GM23338 (cell line): ENCODE measurements around the gene STK17A. TPM values are rescaled to one million over a fixed set of nuclear protein-coding genes. Genes with fewer than 3 reads are reported as not detected.

Experiments
- ATAC-seq: fragments of 200-7000 bp; cut with Tn5 transposase; 3 replicates; pipeline ENCODE4 v1.9.1; 2020
- DNase-seq: peaks from one replicate; pipeline ENCODE4 v3.0.0-alpha.2; 2015; ENCODE audit warnings: low spot score
- H2AFZ ChIP-seq: fragments of 200-600 bp; sonication (generic); 2 replicates; pipeline ENCODE4 v1.8.0; 2016; ENCODE audit warnings: antibody characterized with exemption, mild to moderate bottlenecking, moderate library complexity
- H3F3A ChIP-seq: fragments of 200-600 bp; sonication (generic); replicated peaks from 2 replicates; pipeline ENCODE4 v1.8.0; 2017; ENCODE audit warnings: antibody characterized with exemption, mixed run types, low read depth
- H3K27ac ChIP-seq: fragments of 200-600 bp; sonication (generic); 2 replicates; pipeline ENCODE4 v1.6.1; 2016; ENCODE audit warnings: low read depth
- H3K27me3 ChIP-seq: fragments of 200-600 bp; sonication (generic); 2 replicates; pipeline ENCODE4 v1.8.0; 2016; ENCODE audit warnings: mild to moderate bottlenecking, mixed run types, moderate library complexity; ENCODE audit not compliant: insufficient read depth
- H3K36me3 ChIP-seq: fragments of 200-600 bp; sonication (generic); 2 replicates; pipeline ENCODE4 v1.8.0; 2016; ENCODE audit warnings: mild to moderate bottlenecking; ENCODE audit not compliant: insufficient read depth
- H3K4me1 ChIP-seq: fragments of 200-600 bp; sonication (generic); 2 replicates; pipeline ENCODE4 v1.8.0; 2016; ENCODE audit warnings: mild to moderate bottlenecking, moderate library complexity; ENCODE audit not compliant: insufficient read depth
- H3K4me2 ChIP-seq: fragments of 200-600 bp; sonication (generic); 2 replicates; pipeline ENCODE4 v1.7.1; 2017; ENCODE audit warnings: mixed run types
- H3K4me3 ChIP-seq: fragments of 200-600 bp; sonication (generic); 2 replicates; pipeline ENCODE4 v1.6.1; 2016; ENCODE audit warnings: mixed run types
- H3K79me2 ChIP-seq: fragments of 200-600 bp; sonication (generic); replicated peaks from 2 replicates; pipeline ENCODE4 v1.8.0; 2017; ENCODE audit warnings: mild to moderate bottlenecking; ENCODE audit not compliant: insufficient read depth
- H3K9me2 ChIP-seq: fragments of 200-600 bp; sonication (generic); 2 replicates; pipeline ENCODE4 v1.8.0; 2017; ENCODE audit not compliant: insufficient read depth
- H4K20me1 ChIP-seq: fragments of 200-600 bp; sonication (generic); replicated peaks from 2 replicates; pipeline ENCODE4 v1.8.0; 2017; ENCODE audit warnings: mild to moderate bottlenecking; ENCODE audit not compliant: insufficient read depth
- H3K27ac Mint-ChIP-seq: 2 replicates; pipeline ENCODE4 v1.8.0; 2020; ENCODE audit warnings: inconsistent platforms, mild to moderate bottlenecking, moderate library complexity, mixed read lengths
- H3K27me3 Mint-ChIP-seq: 3 replicates; pipeline ENCODE4 v1.8.0; 2022; ENCODE audit warnings: low read depth, mild to moderate bottlenecking, moderate library complexity, mixed read lengths, inconsistent platforms; ENCODE audit not compliant: insufficient read depth, poor library complexity
- H3K36me3 Mint-ChIP-seq: 3 replicates; pipeline ENCODE4 v1.8.0; 2021; ENCODE audit warnings: low read depth, mild to moderate bottlenecking, inconsistent platforms, moderate library complexity, mixed read lengths
- H3K4me1 Mint-ChIP-seq: 3 replicates; pipeline ENCODE4 v1.8.0; 2020; ENCODE audit warnings: mild to moderate bottlenecking, inconsistent platforms, mixed read lengths
- H3K4me3 Mint-ChIP-seq: 3 replicates; pipeline ENCODE4 v1.8.0; 2021; ENCODE audit warnings: moderate library complexity, mild to moderate bottlenecking, inconsistent platforms, mixed read lengths
- H3K9me3 Mint-ChIP-seq: 3 replicates; pipeline ENCODE4 v1.8.0; 2020; ENCODE audit warnings: moderate library complexity, mild to moderate bottlenecking, inconsistent platforms, mixed read lengths
- CREB1 ChIP-seq: fragments of 250-450 bp; sonication (Bioruptor Pico); IDR thresholded peaks from 2 replicates; pipeline ENCODE4 v1.5.0; 2020; ENCODE audit warnings: low read depth, mild to moderate bottlenecking, moderate library complexity
- EZH2 ChIP-seq: fragments of 200-600 bp; sonication (generic); IDR thresholded peaks from one replicate; pipeline ENCODE4 v1.8.0; 2017; ENCODE audit warnings: antibody characterized with exemption, mild to moderate bottlenecking, low read depth; ENCODE audit not compliant: unreplicated experiment
- EZH2phosphoT487 ChIP-seq: fragments of 200-600 bp; sonication (generic); IDR thresholded peaks from one replicate; pipeline ENCODE4 v1.8.1; 2018; ENCODE audit warnings: antibody characterized with exemption; ENCODE audit not compliant: unreplicated experiment
- NANOG ChIP-seq: IDR thresholded peaks from 2 replicates; pipeline ENCODE4 v1.6.1; 2016; ENCODE audit warnings: antibody characterized with exemption, borderline replicate concordance
- POLR2AphosphoS5 ChIP-seq: IDR thresholded peaks from 2 replicates; pipeline ENCODE4 v1.6.1; 2016; ENCODE audit warnings: antibody characterized with exemption, low read depth
- ZNF114 ChIP-seq: fragments of 250-450 bp; sonication (Bioruptor Pico); IDR thresholded peaks from 2 replicates; pipeline ENCODE4 v1.5.0; 2020; ENCODE audit warnings: mild to moderate bottlenecking, moderate library complexity
- ZNF331 ChIP-seq: fragments of 250-450 bp; sonication (Bioruptor Pico); IDR thresholded peaks from 2 replicates; pipeline ENCODE4 v1.5.0; 2020; ENCODE audit warnings: low read depth, mild to moderate bottlenecking, moderate library complexity
- polyA plus RNA-seq: library from polyadenylated mRNA; unstranded; fragments of >200 nt; fragmentation: Nextera tagmentation; extraction: Ambion mirVana; gene quantifications from 2 replicates; pipeline ENCODE4 v1.2.1, GENCODE V29; 2016
- total RNA-seq: library from RNA; depleted of rRNA; stranded (reverse); fragments of >200 nt; shearing (Covaris generic); gene quantifications from 2 replicates; pipeline ENCODE4 v1.2.3, GENCODE V29; 2014
- TF ChIP-seq, protein P1 (sequence below): IDR thresholded peaks from one replicate; pipeline ENCODE4 v1.6.1; 2018; ENCODE audit warnings: antibody characterized with exemption; ENCODE audit not compliant: unreplicated experiment
- TF ChIP-seq, protein P2 (sequence below), 2 experiments: fragments of 200-600 bp in 1 of 2; sonication (generic) in 1 of 2; conservative IDR thresholded peaks; 2 replicates each; pipeline versions ENCODE4 v1.5.1 to v1.6.1; 2016 to 2017; ENCODE audit warnings: antibody characterized with exemption in 2 of 2, low read depth in 2 of 2, mild to moderate bottlenecking in 2 of 2, moderate library complexity in 1 of 2

The STK17A gene
- total and polyA plus RNA-seq, 2 experiments from 2014 or later = 21.2 to 21.8 TPM

DNA sequence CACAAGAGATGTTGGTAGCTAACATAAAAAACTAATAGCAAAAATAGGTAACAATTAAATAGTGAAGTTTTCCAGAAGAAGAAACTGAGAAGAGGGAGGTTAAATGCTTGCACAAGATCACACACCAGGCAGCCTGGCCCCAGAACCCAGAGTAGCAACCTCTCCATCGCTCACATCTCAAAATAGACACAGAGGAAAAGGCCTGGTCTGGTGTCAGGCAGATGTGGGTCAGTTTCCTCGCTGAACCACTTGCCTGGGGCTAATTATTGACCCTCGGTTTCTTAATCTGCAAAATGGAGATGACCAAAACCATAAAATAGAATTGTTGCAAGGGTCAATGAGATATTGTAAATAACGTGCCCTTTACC lies 44.5 kb upstream of the STK17A start:
- no peaks in the 10 kb centered on the region for H3K27me3 ChIP-seq
- H3K4me1 ChIP-seq = no peaks in the 10 kb centered on the region; the same call in 1 of the 2 replicates
- H3F3A ChIP-seq = no peaks in the 10 kb centered on the region
- Mint-ChIP-seq H3K9me3 (no peaks in the 10 kb centered on the region; the same call in 2 of the 3 replicates), H3K4me1 (peaks cover 8% of the 10 kb centered on the region; the same call in 2 of the 3 replicates), H3K36me3 (no peaks in the 10 kb centered on the region), H3K27ac (no peak overlapping the region), H3K27me3 (peaks cover 9% of the 10 kb centered on the region), H3K4me3 (no peak overlapping the region)
- H3K79me2 ChIP-seq = no peaks in the 10 kb centered on the region
- ATAC-seq (no peak), DNase-seq (no peak)
- TF ChIP-seq POLR2AphosphoS5 = no peak
- TF ChIP-seq NANOG = no peak
- TF ChIP-seq ZNF331 (CRISPR knock-in tag) = no peak
- TF ChIP-seq, protein P1, sequence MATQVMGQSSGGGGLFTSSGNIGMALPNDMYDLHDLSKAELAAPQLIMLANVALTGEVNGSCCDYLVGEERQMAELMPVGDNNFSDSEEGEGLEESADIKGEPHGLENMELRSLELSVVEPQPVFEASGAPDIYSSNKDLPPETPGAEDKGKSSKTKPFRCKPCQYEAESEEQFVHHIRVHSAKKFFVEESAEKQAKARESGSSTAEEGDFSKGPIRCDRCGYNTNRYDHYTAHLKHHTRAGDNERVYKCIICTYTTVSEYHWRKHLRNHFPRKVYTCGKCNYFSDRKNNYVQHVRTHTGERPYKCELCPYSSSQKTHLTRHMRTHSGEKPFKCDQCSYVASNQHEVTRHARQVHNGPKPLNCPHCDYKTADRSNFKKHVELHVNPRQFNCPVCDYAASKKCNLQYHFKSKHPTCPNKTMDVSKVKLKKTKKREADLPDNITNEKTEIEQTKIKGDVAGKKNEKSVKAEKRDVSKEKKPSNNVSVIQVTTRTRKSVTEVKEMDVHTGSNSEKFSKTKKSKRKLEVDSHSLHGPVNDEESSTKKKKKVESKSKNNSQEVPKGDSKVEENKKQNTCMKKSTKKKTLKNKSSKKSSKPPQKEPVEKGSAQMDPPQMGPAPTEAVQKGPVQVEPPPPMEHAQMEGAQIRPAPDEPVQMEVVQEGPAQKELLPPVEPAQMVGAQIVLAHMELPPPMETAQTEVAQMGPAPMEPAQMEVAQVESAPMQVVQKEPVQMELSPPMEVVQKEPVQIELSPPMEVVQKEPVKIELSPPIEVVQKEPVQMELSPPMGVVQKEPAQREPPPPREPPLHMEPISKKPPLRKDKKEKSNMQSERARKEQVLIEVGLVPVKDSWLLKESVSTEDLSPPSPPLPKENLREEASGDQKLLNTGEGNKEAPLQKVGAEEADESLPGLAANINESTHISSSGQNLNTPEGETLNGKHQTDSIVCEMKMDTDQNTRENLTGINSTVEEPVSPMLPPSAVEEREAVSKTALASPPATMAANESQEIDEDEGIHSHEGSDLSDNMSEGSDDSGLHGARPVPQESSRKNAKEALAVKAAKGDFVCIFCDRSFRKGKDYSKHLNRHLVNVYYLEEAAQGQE = no peak
- TF ChIP-seq, protein P2, sequence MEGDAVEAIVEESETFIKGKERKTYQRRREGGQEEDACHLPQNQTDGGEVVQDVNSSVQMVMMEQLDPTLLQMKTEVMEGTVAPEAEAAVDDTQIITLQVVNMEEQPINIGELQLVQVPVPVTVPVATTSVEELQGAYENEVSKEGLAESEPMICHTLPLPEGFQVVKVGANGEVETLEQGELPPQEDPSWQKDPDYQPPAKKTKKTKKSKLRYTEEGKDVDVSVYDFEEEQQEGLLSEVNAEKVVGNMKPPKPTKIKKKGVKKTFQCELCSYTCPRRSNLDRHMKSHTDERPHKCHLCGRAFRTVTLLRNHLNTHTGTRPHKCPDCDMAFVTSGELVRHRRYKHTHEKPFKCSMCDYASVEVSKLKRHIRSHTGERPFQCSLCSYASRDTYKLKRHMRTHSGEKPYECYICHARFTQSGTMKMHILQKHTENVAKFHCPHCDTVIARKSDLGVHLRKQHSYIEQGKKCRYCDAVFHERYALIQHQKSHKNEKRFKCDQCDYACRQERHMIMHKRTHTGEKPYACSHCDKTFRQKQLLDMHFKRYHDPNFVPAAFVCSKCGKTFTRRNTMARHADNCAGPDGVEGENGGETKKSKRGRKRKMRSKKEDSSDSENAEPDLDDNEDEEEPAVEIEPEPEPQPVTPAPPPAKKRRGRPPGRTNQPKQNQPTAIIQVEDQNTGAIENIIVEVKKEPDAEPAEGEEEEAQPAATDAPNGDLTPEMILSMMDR (conservative IDR thresholded peaks at IDR 0.05; ENCODE audit: low read depth in 2 of 2) = no peak
- no peak for TF ChIP-seq CREB1 (CRISPR knock-in tag)
- no peak for TF ChIP-seq EZH2
- TF ChIP-seq EZH2phosphoT487 = no peak
- H3K9me2 ChIP-seq = no peaks in the 10 kb centered on the region
- H3K36me3 ChIP-seq = no peaks in the 10 kb centered on the region
- no peaks in the 10 kb centered on the region for H4K20me1 ChIP-seq
- H3K4me2 ChIP-seq = no peak overlapping the region
- no peak overlapping the region for H3K27ac ChIP-seq
- H2AFZ ChIP-seq = no peak overlapping the region
- no peak overlapping the region for H3K4me3 ChIP-seq

DNA sequence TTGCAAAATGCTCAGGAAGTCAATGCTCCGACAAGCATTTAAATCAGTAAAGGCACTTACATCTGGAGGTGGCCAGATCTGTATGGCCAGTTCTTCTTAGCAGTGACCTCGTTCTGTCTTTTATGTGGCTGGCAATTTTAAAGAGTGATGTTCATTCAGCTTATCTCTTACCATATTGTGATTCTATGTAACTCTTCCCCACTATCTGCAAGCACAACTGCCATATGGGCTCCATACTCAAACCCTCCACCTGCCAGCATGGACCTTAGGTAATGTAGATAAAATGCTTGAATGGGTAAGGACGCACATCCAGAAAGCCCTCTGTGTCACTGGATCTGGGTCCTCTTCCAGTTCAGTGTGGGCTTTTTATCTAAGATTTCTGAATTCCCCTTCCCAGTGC lies 42.4 kb upstream of the STK17A start:
- Mint-ChIP-seq H3K27me3 (peaks cover 6% of the 10 kb centered on the region), H3K4me1 (peaks cover 8% of the 10 kb centered on the region; the same call in 2 of the 3 replicates), H3K36me3 (no peaks in the 10 kb centered on the region), H3K9me3 (no peaks in the 10 kb centered on the region; the same call in 2 of the 3 replicates), H3K27ac (no peak overlapping the region), H3K4me3 (no peak overlapping the region)
- no peaks in the 10 kb centered on the region for H3K27me3 ChIP-seq
- H3K4me1 ChIP-seq = no peaks in the 10 kb centered on the region; the same call in 1 of the 2 replicates
- no peaks in the 10 kb centered on the region for H3K79me2 ChIP-seq
- H2AFZ ChIP-seq = no peak overlapping the region
- TF ChIP-seq ZNF114 (CRISPR knock-in tag) = no peak
- H3F3A ChIP-seq = no peaks in the 10 kb centered on the region
- no peak for DNase-seq
- no peaks in the 10 kb centered on the region for H4K20me1 ChIP-seq
- H3K36me3 ChIP-seq = 0 out of 2 replicates have a peak, but pooled peaks cover 3% of the 10 kb centered on the region
- no peak overlapping the region for H3K27ac ChIP-seq
- no peak overlapping the region for H3K4me2 ChIP-seq
- no peaks in the 10 kb centered on the region for H3K9me2 ChIP-seq
- ATAC-seq = no peak
- no peak overlapping the region for H3K4me3 ChIP-seq
